Stimulated activated CD4-positive, alpha-beta T cell treated with anti-CD3 and anti-CD28 coated beads, Interleukin-15, amount 100 ng/mL, for 48 hours (primary cell): ENCODE measurements around the gene FBXL19.

Experiments
- DNase-seq, 2 donors: peaks; one replicate each; pipeline ENCODE4 v3.0.0-alpha.2; 2020; ENCODE audit warnings: low read depth in 2 of 2

The FBXL19 gene

GRCh38 chr16:30895627-30896260 lies 27.6 kb upstream of the FBXL19 start:
- no peak for DNase-seq

GRCh38 chr16:30896261-30896888 lies 27.0 kb upstream of the FBXL19 start, which contains the start of gene CTF1:
TSS of gene CTF1 (plus strand) at chr16:30896614. CDS start at chr16:30896644, 30 bp downstream.
- no peak for DNase-seq

GRCh38 chr16:30896889-30897733 lies 26.3 kb upstream of the FBXL19 start:
- DNase-seq, result peak; percentile 71 to 82

GRCh38 chr16:30899794-30900193 lies 23.6 kb upstream of the FBXL19 start:
- no peak for DNase-seq

DNA sequence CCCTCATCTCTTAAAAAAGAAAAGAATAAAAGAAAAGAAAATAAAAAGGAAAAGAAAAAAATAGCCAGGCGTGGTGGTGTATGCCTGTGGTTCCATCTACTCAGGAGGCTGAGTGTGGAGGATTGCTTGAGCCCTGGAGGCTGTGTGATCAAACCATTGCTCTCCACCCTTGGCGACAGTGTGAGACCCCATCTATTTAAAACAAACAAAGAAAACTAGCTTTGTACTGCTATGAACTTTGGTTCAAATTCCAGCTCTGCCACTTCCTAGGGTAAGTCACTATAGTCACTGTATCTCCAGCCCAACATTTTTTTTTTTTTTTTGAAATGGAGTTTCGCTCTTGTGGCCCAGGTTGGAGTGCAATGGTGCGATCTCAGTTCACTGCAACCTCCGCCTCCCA lies 22.8 kb upstream of the FBXL19 start:
- no peak for DNase-seq

DNA sequence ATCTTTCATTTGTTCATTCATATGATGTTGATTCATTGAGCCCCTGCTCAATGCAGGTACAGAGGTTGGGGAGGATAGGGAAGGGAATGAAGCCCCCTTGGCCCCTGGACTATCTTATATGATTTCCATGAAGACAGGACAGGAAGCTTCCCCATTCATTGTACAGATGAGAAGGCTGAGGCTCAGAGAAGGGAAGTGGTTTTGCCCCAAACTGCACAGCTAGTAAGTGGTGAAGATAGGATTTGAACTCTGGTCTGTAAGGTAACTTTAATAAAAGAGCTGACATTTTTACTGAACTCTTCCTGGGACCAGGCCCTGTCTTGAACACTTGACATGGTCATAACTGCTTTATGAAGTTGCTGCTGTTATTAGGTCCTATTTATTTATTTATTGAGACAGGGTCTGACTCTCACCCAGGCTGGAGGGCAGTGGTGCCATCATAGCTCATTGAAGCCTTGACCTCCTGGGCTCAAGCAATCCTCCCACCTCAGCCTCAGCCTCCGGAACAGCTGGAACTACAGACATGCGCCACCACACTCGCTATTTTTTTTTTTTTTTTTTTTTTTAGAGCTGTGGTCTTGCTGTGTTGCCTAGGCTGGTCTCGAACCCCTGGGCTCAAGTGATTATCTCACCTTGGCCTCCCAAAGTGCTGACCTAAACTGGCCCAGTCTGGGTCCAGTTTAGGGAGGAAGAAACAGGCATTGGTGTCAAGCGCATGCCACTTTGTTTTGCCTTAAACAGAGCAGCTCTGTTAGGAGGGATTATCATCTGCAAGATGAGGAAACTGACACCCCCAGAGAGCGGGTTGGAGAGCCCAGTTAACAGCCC lies 22.0 kb upstream of the FBXL19 start:
- DNase-seq, result no peak

DNA sequence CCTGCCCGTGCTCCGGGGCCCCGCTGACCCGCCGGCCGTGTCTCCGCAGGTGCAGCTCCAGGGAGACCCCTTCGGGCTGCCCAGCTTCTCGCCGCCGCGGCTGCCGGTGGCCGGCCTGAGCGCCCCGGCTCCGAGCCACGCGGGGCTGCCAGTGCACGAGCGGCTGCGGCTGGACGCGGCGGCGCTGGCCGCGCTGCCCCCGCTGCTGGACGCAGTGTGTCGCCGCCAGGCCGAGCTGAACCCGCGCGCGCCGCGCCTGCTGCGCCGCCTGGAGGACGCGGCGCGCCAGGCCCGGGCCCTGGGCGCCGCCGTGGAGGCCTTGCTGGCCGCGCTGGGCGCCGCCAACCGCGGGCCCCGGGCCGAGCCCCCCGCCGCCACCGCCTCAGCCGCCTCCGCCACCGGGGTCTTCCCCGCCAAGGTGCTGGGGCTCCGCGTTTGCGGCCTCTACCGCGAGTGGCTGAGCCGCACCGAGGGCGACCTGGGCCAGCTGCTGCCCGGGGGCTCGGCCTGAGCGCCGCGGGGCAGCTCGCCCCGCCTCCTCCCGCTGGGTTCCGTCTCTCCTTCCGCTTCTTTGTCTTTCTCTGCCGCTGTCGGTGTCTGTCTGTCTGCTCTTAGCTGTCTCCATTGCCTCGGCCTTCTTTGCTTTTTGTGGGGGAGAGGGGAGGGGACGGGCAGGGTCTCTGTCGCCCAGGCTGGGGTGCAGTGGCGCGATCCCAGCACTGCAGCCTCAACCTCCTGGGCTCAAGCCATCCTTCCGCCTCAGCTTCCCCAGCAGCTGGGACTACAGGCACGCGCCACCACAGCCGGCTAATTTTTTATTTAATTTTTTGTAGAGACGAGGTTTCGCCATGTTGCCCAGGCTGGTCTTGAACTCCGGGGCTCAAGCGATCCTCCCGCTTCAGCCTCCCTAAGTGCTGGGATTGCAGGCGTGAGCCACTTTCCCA lies 21.1 kb upstream of the FBXL19 start:
- DNase-seq, result no peak

- DNase-seq, result no peak
Observed at GRCh38 chr16:30903002-30903401, 20.4 kb upstream of the FBXL19 start.

- no peak for DNase-seq
Observed at GRCh38 chr16:30903596-30903995, 19.8 kb upstream of the FBXL19 start.

GRCh38 chr16:30904114-30904780 lies 19.1 kb upstream of the FBXL19 start:
- no peak for DNase-seq

DNA sequence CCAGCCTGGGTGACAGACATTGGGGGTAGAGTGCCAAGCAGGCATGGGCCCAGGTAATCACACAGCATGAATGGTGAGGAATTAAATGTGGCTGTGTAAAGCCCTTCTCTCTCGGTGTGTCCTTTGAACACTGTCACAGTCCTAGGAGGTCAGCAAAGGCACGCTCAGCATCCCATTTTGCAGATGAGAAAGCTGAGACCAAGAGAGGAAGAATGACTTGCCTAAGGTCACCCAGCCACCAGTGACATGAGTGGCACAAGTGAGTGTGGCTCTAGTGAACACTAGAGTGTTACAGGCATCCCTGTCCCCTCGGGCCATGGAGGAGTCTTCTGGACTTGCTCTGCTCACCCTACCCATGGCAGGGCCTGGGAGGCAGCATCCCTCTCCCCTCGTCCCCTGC lies 16.3 kb upstream of the FBXL19 start:
- DNase-seq, result no peak

DNA sequence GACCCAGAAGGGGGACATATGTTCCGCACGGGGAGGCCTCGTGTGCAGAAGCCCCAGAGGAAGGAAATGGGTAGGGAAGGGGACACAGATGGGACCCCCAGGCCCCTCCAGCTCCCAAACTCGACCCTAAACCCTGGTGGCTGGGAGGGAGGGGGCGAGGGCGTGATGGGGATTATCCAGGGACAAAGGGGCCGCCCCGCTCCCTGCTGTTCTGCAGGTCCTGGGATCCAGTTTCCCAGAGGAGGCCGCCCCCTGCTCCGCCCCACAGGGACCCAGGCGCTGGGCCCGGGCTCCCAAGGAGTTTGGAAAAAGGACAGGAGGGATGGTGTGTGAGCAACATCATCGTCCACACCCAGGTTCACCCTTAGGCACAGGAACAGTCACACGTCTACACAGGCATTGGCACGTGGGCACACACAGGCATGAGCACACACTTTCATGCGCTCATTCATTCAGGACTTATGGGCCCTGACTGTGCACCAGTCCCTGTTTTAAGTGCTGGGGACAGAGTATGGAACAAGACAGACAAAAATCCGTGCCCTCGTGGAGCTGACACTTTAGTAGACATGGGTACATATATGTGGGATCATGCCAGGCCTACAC lies 12.8 kb upstream of the FBXL19 start:
- no peak for DNase-seq

- DNase-seq, result no peak
Observed at GRCh38 chr16:30912794-30913412, 10.5 kb upstream of the FBXL19 start.

GRCh38 chr16:30914830-30915229 lies 8.5 kb upstream of the FBXL19 start:
- no peak for DNase-seq

GRCh38 chr16:30918614-30919013 lies 4.8 kb upstream of the FBXL19 start:
- no peak for DNase-seq

DNA sequence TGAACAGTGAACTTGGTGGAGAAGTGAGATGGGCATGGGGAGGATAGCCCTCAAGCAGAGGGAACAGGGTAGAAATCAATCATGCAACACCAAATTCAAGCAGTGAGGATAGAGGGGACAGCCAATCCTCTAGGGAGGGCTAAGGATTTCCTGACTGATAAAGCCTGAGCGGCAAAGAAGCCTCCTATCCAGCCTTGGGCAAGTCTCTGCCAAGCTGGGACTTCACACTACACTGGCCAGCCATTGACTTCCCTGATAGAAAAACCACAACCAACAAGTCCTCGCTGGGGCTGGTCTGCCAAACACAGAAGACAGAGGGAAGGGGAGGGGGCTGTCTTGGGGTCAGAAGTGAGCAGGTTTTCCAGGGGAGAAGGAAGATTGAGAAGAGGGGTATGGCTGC lies 2.5 kb upstream of the FBXL19 start:
- no peak for DNase-seq

DNA sequence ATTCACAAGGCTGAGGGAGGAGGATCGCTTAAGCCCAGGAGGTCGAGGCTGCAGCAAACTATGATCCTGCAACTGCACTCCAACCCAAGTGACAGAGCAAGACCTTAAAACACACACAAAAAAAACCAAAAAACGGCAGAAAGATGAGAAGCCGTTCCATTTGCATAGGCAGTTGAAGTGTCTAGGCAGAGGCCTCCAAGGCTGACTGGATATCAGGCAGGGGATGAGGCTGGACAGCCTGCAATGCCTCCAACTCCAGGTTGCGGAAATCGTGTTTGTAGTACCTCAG lies 2.0 kb upstream of the FBXL19 start:
- no peak for DNase-seq

GRCh38 chr16:30921748-30922419 lies 1.5 kb upstream of the FBXL19 start:
- peak; percentile 77 to 86 for DNase-seq

- DNase-seq, result peak; percentile 100
Observed at GRCh38 chr16:30922420-30922959, 882 bp upstream of the FBXL19 start.
